HG02970 (cell line): ENCODE results near the gene AKAP8L.

ENCODE experiments used
- ATAC-seq: cut with Tn5 transposase; IDR thresholded peaks from one replicate; pipeline ENCODE4 v1.9.1; 2021; ENCODE audit warnings: mild to moderate bottlenecking, moderate library complexity, moderate number of reproducible peaks; ENCODE audit not compliant: unreplicated experiment, low FRiP score

AKAP8L gene

GRCh38 chr19:15449620-15450527, 31.1 kb upstream of the AKAP8L start, which contains the start of gene WIZ:
Gene WIZ (minus strand): TSS chr19:15449956. CDS start chr19:15448307, 1,649 bp downstream.
- peak; percentile 46 for ATAC-seq

- peak; percentile 12 for ATAC-seq
Observed at GRCh38 chr19:15448778-15449619, 30.2 kb upstream of the AKAP8L start.

GRCh38 chr19:15448044-15448777, 29.4 kb upstream of the AKAP8L start:
- ATAC-seq: no peak

GRCh38 chr19:15447057-15447456, 28.3 kb upstream of the AKAP8L start:
- no peak for ATAC-seq

- ATAC-seq: no peak
Observed at GRCh38 chr19:15445807-15446376, 27.1 kb upstream of the AKAP8L start.

DNA sequence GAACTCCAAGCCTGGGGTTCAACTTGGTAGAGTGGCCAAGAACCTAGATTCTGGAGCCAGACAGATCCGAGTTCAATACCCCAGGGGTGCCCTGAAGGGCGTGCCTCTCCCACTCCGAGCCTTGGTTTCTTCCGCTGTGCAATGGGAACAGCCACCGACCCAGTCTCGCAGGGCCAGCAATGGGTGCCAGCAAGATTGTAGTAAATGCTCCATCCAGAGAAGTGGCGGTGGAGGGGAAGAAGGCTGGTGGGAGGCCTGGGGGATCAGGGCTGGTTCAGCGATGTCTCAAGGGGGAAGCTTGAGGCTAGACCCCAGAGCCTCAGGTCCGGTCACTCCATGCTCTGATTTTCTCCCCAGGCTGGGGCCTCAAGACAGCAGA, 26.4 kb upstream of the AKAP8L start:
- no peak for ATAC-seq

DNA sequence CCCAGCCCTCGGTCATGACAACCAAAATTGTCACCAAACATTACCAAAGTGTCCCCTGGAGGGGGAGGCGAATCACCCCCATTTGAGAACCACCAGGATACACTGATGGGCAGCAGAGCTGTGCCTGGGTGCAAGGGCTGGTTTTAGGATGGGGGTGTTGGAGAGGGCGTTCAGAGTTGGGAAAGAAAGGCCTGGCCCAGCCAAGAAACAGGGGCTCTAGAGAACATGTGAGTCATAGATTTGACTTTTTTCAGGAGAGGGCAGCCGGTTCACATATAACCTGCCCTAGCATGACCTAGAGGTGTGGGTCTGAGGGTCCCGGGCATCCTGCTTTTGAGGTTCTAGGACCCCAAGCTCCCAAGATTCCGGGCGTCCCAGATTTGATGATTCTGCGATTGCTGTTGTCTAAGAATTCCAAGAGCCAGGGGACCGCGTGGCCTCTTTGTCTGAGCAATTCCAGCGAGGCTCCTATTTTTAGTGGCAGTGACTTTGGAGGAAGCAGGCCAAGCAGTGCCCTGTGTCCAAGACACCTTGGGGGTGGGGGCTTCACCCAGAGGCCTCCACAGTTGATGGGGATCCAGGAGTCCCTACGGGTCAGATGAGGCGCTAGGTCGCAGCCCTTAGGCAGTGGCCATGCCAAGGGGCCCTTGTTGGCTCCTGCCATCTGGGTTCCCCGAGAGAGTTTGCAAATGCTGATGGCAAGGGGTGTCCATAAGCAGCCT, 25.9 kb upstream of the AKAP8L start:
- ATAC-seq: no peak

DNA sequence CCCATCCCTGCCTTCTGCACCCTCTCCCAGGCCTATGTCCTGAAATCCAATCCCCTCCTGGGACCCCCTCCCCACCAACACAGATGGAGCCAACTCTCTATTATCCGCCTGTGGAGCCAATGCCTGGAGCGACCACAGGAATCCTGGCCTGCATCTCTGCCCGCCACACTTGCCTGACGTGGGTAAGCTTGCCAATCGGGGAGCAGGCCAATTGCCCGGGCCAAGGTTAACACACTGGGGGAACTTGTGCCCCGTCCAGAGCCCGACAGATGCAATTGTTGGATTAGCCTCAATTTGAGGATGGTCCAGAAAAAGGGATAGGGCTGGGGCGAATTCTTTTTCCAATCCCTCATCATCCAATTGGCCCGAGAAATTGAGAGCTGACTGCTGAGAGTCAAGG, 25.1 kb upstream of the AKAP8L start:
- ATAC-seq: no peak

GRCh38 chr19:15443325-15443724, 24.5 kb upstream of the AKAP8L start:
- ATAC-seq: no peak

GRCh38 chr19:15442142-15442920, 23.5 kb upstream of the AKAP8L start:
- no peak for ATAC-seq

GRCh38 chr19:15441317-15441716, 22.5 kb upstream of the AKAP8L start:
- no peak for ATAC-seq

GRCh38 chr19:15439821-15440641, 21.2 kb upstream of the AKAP8L start:
- ATAC-seq: no peak

DNA sequence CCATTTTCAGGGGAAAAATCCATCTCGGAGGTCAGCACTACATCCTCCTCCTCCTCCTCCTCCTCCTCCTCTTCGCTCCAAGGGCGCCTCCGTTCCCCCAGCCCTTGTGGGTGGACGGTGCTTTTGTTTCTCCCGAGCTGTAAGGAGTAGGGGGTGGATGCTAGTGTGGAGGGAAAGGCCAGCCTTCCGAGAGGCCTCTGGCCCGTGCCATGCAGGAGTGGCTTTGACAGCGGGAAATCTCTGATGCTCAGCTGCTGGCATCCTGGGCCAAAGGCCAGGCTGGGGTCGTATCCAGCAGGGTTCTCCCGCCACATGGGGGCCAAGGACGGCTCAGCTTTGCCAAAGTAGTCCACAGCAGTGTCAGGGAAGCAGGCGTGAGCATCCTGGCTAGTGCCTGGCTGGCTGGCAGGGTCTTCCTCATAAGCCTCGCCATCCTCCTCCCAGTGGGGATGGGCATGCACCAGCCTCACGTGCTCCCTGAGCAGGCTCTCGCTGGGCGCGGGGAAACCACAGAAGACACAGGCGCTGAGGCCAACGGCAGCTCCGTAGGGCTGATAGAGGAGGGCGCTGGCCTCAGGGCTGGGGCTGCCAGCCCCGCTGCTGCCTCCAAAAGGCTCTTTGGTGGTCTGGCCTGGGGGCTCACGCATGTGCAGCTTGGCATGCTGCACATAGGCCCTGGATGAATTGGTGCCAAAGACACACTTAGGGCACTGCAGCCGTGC, 20.5 kb upstream of the AKAP8L start:
- ATAC-seq: no peak

DNA sequence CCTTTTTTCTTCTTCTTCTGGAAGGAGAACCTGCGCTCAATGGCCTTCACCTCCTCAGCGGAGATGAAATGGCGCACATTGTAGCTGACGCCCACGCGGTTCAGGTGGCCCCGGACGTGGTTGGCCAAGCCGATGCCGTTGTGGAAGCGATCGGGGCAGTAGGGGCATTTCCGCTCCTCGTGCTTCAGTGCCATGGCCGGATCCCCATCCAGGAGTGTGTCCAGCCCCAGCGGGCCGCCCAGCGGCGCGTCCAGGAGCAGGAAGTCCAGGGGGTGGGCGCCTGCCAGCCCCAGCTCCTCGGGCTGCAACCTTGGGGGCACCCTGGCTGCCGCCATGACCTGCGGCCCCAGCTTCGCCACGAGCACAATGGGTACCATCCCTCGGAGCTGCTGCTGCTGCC, 19.8 kb upstream of the AKAP8L start:
- no peak for ATAC-seq

- no peak for ATAC-seq
Observed at GRCh38 chr19:15438124-15438496, 19.3 kb upstream of the AKAP8L start.

DNA sequence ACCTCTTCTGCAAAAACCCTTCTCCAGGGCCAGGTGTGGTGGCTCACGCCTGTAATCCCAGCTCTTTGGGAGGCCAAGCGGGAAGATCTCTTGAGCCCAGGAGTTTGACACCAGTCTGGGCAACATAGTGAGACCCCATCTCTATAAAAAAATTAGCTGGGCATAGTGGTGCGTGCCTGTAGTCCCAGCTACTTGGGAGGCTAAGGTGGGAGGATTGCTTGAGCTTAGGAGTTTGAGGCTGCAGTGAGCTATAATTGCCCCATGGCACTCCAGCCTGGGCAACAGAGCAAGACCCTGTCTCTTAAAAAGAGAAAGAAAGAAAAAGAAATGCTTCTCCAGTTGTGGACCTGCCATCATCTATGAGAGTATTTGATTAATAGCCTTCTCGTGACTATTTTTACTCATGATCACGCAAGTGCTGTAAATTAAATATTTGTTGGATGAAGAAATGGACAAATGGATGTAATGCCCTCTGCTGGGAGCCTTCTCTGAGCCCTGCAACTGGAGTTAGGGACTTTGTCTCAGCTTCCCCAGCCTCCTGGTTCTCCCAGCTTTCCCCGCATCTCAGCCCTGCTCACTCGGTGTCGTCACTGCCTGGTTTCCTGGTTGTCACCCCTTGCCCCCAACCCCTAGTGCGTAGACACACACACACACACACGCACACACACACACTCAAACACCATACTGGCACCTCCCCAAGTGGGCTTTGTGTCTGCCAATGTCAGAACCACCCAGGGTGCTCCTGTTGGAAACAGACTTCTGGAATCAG, 18.8 kb upstream of the AKAP8L start:
- no peak for ATAC-seq

- ATAC-seq: no peak
Observed at GRCh38 chr19:15436826-15437110, 18.0 kb upstream of the AKAP8L start.
